Glomerular visceral epithelial cell (primary cell): Measurements from ENCODE around the gene COBL.
A peak's percentile ranks its signal among the peaks of the same experiment; 100 is the strongest.

Source experiments
- DNase-seq: peaks from one replicate; pipeline ENCODE4 v3.0.0-alpha.2; 2016; ENCODE audit errors: extremely low spot score

Gene COBL

DNA sequence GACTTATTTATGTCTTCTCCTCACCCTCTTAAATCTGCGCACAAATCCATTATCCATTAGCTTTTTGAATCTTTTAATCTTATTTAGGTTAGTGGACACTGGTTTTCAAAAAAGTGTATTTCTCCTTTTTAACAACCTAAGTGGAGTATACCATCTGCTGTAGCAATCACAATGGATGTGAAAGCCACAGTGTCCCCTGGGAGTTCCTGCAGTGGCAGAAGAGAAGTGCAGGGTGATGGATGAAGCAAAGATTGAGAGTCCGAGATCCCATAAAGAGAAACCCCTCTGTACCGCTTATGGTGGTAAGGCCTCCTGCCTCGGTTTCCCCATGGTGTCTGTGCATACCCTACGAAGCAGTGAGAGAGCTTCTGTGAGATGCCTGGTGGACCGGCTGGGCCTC lies 236.4 kb downstream of the COBL start:
- no peak for DNase-seq

DNA sequence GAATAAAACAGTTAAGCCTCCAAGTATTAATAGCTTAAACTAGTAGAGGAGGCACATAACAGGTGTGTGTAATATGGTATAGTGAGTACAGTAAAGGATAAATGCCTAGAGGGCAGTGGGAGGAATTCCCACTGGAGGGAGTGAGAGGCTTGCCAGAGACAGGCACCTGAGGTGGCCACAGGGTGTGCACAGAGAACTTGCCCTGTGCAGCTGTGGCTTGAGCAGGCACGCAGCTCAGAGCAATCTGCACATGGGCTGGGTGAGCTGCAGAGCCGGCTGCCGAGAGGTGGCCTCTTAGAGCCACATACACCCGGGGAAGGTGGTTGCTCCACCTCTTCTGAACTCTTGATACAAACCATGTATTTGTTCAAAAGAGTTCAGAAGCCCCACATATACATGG lies 237.1 kb downstream of the COBL start:
- no peak for DNase-seq

DNA sequence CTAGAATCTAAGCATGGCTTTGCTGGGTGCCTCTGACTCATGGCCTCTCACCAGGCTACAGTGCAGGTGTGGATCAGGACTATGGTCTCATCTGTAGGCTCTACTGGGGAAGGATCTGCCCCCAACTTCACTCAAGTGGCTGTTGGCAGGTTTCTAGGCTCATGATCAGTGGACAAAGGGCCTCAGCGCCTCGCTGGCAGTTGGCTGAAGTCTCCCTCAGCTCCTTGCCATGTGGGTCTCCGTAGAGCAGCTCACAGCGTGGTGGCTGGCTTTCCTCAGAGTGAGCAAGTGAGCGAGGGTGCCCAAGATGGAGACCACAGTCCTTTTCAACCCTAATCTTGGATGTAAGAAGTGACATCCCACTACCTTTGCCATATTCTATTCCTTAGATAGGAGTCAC lies 238.0 kb downstream of the COBL start:
- DNase-seq: no peak

DNA sequence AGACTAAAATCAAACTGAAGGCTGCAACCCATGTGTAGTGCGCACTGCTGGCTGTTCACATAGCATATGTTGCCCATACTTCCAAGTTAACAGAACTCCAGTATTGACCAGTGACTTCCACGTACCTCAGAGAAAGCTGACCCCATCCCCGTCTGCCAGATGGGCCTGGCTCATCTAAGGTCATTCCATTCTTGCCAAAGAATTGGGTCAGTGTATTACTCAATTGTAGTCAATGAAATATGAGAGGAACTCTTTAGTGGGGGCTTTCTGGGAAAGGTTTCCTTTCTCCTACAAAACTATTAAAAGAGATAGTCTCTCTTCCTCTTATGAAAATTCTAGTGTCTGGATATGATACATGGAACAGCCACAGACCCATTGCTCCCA lies 238.6 kb downstream of the COBL start:
- DNase-seq: no peak

DNA sequence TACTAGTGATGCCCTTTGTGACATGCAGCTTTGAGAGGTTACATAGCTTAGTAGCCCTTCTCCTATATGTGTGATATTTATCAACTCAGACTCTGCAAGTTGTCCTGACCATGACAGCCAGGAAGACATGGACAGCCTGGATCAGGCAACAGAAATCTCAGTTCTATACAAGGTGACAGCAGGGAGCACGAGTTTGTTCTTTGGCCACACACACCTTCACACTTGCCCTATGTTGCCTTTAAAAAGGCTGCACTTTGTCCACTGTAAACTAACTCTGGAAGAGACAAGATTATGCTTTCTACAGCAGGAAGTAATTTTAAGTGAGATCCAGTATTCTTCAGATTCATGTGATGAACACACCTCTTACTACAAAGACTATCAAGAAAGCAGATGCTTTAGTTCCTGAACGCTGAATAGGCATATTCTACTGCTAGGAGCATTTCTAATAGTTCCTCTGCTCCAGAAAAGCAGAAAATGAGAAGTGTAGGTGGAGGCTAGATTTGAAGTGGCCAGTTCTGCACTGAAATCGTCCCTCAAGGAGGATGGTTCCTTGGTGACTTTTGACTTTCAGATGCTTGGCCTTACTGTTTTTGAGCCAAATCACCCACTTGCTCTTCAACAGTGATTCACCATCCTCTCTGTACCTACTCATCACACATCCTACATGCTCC lies 239.2 kb downstream of the COBL start:
- no peak for DNase-seq

DNA sequence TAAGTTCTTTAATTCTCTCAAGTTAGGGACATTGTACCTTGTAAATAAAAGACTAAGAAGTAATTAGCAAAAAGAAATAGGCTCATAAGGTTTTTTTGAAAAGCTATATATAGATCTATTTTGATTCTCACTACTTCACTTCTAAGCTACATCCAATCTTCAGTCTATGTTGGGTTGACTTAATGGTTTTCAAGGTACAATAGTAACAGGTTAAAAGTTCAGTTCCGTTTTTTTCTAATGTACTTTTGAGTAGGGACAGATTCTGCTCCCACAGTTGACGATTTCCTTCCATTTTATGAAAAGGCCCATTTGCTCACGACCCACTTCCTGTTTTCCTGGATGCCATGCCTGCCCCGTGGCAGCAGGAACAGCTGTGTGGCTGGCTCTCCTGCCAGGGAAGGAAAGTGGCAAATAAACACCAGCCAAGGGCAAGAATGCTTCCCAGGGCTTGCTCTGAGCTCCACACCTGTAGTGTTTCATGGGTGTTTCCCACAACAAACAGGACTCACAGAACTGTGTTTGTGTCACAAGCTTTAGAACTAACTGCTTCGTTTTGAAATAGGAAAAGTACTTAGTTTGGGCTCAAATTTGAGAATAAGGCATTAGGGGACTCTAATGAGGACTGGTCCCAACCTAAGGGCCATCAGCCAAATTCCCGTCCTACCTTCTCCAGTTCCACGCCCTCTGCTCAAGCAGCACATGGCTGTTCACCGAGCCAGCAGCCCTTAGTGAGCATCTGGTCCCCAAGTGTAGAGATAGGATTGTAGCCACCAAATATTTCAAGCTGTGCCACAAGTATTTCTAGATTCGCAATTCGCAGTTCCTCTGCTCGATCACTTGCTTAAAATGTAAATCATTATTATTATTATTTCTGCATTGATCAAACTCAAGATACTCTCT lies 240.7 kb downstream of the COBL start:
- DNase-seq: no peak

DNA sequence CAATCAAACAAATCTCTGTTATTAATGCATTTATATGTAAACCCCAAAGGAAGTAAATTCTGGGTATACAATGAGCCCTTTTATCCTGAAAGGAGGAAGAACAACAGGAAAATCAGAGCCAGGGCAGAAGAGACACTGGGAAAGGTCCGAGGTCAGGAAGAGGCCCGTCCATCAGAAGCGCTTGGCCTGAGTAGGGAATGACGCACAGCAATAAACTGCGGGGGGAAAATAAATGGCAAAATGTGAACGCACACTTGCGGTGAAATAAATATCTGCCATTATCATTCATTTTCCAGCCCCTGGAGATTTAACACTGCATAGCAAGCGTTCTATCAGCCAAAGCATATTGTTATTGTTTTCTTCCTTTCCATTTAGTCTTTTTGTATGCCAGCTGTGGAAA lies 243.4 kb downstream of the COBL start:
- DNase-seq: no peak

DNA sequence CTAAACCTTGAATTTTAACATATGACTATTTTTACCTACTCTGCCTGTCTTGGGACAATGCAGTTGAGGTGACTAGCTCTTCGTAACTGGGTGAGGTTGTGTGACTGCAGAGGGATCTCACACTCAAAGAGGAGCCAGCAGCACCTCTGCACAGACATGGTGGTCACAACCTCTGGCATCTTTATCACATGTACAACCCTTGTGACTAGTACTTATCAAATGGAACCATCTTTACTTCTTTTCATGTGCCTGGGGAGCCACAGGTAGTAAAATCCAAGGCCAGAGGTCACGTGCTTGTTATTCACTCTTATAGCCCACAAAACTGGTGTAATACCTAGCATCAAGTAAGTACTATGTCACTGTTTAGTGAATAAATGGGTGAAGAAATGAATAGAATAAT lies 244.3 kb downstream of the COBL start:
- no peak for DNase-seq

DNA sequence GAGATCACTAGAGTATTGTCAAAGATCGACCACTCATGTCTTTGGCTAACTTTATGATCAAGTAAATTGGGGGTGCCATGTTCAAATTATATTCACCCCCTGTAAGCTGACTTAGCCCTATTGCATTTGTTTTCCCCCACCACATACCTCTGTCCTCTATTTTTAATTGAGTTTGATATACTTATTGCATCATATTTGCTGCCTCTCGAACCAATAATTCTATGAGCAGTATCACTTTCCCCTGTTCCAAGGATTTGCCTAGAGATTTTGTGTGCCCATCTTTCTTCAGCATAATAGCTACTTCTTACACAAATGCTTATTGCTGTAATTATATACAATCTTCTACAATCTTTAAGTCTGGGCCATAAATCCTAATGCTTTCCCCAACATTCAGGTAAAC lies 245.2 kb downstream of the COBL start:
- DNase-seq: no peak

DNA sequence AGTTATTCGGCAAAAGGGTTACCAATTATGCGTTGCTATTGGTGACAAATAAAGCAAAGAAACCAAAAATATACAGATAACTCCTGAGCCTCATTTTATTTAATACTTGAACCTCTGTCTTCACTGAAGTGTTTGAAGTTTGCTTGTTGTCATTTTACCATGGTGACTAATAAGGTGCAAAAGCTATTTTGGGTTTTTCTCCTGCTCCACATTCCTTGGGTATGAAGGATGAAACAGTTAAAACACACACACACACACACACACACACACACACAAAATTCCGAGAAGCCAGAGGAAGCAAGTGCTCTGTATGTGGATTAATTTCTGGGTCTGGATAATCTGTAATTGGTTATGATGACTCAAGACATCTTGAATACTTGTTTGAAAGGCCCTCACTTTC lies 246.5 kb downstream of the COBL start:
- DNase-seq: no peak

DNA sequence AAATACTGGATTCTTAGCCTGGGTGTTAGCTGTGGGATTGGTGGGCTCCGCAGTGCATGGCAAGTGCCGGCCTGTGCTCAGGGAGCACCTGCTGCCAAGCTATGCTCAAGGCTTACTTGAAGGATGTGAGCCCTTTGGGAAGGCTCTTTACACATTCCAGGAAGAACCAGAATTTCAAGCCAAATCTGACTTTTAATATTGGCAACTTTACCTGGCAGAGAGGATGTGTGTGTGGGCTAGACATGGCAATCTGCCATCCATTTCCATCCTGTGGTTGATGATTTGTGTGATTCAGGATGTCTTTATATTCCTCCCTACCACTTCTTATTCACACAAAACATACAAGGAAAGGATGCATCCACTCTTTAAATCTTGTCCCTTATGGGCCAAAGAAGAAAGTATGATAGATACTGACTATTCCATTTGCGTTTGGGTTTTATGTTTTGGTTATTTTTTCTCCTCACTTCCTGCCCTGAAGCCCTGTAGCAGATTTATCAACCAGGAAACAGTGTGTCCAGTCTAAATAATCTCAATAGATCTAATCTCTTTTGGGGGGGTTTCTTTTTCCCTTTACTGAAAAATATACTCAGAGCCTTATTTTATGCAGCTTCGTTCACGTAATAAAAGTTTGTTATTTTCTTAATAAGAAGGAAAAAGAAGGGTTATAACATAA lies 247.1 kb downstream of the COBL start:
- peak; percentile 21 for DNase-seq

DNA sequence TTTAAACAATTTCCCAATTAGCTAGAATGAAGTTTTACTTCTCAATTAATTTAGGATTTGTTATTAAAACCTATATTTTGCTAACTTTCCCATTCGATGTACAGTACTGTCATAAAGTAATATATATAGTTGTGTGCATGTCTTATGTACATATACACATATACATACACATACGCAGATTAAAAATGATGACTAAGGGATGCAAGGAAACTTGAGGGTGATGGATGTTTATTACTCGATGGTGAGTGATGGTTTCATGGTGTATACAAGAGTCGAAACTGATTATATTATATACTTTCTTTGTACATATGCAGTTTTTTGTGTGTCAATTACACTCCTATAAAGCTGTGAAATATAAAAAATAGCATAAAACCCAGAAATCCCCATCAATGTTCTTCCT lies 248.2 kb downstream of the COBL start:
- DNase-seq: no peak

DNA sequence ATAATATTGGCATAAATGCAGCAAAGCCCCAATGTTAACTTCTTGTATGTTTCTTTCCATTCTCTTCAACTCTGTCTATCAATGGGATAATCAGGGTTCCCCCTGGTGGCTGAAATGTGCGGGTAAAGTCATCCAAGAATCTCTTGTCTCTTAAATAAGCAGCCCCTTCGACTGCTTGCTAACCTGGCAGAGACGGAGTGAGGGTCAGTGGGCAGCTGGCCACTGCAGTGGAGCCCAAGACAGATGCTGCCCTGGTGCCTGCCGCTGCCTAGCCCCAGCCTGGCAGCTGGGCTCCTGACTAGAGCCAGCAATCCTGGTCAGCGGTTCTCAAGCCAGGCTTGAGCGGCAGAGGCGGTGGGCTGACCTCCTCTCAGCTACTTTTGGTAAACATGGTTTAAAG lies 248.9 kb downstream of the COBL start:
- DNase-seq: peak; percentile 56

DNA sequence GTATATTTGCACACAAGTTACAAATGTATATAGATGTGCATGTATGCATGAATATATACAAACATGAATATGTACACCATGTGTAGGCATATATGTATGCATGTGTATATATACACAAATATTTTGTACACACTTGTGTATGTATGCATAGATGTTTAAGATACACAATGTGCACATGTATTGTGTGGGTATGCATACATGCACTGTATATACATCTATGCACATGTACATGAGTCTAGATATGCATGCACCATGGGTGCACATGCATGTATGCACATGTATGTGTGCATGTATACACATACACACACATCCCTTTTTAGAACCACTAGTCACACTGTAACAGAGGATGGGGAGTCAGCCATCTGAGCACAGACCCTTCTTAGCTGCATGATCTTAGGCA lies 249.4 kb downstream of the COBL start:
- no peak for DNase-seq

DNA sequence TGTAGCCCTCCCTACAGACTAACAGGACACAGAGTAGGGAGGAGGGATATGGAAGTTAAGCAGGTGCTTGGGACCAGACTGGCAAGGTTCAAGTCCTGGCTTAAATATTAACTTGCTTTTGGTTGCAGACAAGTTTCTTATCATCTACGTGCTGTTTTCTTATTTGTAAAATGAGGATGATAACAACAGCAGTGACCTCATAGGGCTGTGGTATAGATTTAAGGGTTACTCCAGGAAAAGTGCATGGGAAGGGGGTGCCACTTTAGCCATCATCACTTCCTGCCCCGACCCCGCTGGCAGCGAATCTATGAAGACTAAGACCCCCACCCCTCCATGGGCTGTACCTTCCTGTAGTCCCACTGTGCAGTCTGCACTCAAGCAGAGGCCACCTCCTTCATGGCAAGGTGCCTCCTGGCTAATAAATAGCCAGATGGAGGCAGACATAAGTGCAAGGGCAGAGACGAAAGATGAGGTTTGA lies 250.2 kb downstream of the COBL start:
- no peak for DNase-seq

DNA sequence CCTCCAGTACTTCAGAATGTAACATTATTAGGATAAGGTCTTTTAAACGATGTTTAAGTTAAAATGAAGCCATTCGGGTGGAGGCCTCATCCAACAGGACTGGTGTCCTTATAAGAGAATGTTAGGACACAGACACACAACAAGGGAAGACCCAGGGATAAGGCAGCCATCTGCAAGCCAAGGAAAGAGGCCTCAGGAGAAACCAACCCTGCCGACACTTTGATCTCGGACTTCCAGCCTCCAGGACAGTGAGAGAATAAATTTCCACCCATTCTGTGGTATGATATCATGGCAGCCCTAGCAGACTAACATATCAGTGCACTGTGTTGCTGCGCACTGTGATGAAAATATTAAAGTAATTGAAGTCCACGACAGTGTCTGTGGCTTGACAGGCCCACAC lies 250.8 kb downstream of the COBL start:
- DNase-seq: no peak

DNA sequence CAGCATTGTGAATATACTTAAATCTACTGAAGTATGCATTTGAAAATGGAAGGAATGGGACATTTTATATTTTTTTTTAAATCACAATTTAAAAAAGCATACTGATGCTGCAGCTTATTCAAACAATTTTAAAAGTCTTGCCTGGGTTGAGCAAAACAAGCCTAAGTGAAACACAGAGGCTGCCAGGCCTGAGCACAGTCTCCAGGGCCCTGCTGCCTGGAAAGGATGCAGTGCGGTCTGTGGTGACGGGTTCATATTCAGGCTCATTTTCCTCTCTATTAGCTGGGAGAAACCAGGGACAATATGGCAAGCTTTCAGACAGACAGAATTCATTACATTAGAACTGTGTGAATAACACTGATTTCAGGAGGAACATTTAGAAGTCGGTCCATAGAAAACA lies 251.9 kb downstream of the COBL start:
- no peak for DNase-seq

DNA sequence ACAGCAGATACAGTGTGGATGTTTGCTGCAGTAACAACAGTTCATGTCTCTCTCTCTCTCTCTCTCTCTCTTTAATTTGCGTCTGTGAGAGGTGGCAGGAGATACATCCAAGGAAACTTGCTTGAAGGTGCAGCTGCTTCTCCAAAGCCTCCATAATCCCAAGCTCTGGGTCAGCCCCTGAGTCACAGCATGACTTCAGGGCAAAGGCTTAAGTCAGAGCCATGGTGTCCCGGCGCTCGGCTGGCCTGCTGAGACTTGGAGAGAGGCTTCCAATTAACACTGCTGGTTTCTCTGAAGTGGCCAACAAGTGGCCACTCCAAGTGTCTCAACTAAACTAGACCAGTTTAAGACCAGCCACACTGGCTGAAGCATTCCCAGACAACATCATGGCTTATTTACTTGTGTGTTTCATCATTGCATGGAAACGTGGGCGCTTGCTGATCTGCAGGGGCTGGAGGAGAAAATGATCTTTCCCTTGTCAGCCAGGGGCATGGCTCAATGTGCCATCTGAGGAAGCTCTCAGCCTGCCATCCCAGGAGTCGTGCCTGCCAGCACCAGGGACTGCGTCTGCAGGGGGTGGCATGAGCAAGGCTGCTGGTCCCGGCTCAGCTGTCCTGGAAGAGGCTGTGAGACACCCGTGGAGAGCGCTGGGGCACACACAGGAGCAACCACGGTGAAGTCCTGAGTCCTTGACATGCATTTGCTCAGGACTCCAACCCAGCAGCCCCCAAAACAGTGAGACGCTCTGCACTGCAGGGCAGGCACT lies 254.2 kb downstream of the COBL start:
- no peak for DNase-seq

DNA sequence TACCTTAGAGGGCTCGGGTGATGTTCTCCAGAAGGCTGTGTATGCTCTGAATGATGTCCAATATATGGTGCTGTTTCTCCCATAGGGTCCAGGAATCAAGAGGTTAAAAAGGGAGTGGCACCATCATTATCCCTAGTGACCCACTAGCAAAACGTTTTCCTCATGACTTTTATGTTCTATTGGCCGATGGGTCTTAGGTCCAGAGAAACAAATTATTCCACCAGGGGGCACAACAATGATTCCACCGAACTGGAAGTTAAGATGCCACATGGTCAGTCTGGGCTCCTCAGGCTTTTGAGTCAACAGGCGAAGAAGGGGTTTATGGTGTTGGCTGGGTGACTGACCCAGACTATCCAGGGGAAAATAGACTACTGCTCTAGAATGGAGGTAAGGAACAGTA lies 256.1 kb downstream of the COBL start:
- no peak for DNase-seq

DNA sequence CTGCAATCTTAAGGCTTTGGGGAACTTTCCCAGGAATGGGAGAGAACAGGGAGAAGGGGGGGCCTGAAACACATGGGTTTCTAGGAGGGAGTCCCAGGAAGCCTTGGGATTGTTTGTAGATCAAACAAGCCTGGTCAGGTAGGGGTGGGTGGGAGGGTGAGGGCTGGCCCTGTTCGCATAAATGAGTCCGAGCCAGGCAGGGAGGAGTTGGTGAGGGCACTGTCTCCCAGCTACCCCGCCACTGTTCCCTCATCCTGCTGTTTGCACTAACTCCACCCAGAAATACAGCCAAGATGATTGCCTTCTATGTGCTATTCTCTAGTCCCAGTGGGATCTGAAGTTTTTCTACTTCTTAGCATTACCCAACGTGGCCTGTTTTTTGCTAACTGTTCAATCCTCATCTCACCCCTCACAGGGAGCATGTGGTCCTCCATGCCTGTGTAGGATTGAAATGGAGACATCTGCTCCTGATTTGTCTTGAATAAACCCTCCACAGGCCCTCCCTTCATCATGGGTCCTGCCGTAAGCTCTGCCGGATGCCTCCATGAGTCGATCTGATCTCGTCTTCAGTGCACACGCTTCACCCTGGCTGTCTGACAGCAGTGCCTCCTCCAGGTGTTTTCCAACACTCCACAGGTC lies 257.0 kb downstream of the COBL start:
- no peak for DNase-seq

DNA sequence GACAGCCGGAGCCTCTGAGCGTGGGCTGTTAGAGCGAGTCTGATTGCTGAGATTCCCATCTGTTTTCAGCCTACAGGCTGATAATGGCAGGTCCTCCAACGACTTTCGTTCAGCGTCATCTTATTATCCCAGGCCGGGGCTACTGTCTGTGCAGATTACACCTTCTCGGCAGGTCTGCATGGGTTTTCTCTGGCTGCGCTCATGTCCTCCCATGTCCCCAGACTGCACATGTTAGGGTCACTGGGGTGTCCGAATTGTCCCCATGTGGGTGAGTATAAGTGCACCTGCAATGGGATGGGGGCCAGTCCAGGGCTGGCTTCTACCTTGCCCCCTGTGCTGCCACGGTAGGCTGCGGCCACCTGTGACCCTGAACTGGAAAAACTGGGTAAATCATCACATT lies 257.8 kb downstream of the COBL start:
- no peak for DNase-seq
